Gastrocnemius medialis (tissue), 4 donors: Measurements from ENCODE around the gene SBF1. TPM values are rescaled to one million over a fixed set of nuclear protein-coding genes. Genes with fewer than 3 reads are reported as not detected.
A peak's percentile ranks its signal among the peaks of the same experiment; 100 is the strongest.

Source experiments
- ATAC-seq, 2 donors: fragments of 150-250 bp; one replicate each; pipeline ENCODE4 v1.9.1; 2016
- DNase-seq, 2 donors: peaks; one replicate each; pipeline ENCODE4 v3.0.0-alpha.2; 2019
- H3K27ac ChIP-seq, 4 donors: fragments of 200-600 bp; sonication (generic); 1 replicate in 1 of 4; 2 replicates in 3 of 4; pipeline ENCODE4 v1.5.1; 2016 to 2018; ENCODE audit warnings: mild to moderate bottlenecking in 2 of 4, moderate library complexity in 1 of 4
- H3K27me3 ChIP-seq, 3 donors: fragments of 200-600 bp; sonication (generic) in 2 of 3; 1 replicate in 1 of 3; 2 replicates in 2 of 3; pipeline versions ENCODE4 v1.5.1 to v1.6.0; 2016 to 2019; ENCODE audit warnings: mild to moderate bottlenecking in 1 of 3, moderate library complexity in 1 of 3
- H3K36me3 ChIP-seq, 2 donors: fragments of 200-600 bp; sonication (generic) in 1 of 2; one replicate each; pipeline ENCODE4 v1.5.1; 2017 to 2018
- H3K4me1 ChIP-seq, 2 donors: fragments of 200-600 bp; sonication (generic) in 1 of 2; one replicate each; pipeline ENCODE4 v1.5.1; 2016 to 2017; ENCODE audit warnings: mild to moderate bottlenecking in 2 of 2
- H3K4me3 ChIP-seq, 4 donors: fragments of 200-600 bp; sonication (generic) in 3 of 4; 1 replicate in 1 of 4; 2 replicates in 3 of 4; pipeline ENCODE4 v1.5.1; 2016 to 2019; ENCODE audit warnings: mild to moderate bottlenecking in 2 of 4
- H3K9me3 ChIP-seq, 3 donors: fragments of 200-600 bp; sonication (generic) in 2 of 3; 1 replicate in 1 of 3; 2 replicates in 2 of 3; pipeline ENCODE4 v1.5.1; 2016 to 2019
- CTCF ChIP-seq, 5 experiments: fragments of 450-650 bp in 3 of 5; fragments of 200-600 bp in 2 of 5; sonication (generic) in 2 of 5; IDR thresholded peaks in 4 of 5; conservative IDR thresholded peaks in 1 of 5; 1 replicate in 4 of 5; 2 replicates in 1 of 5; pipeline ENCODE4 v1.5.1; 2016 to 2019; ENCODE audit warnings: antibody characterized with exemption in 5 of 5, mild to moderate bottlenecking in 3 of 5, moderate library complexity in 3 of 5
- POLR2A ChIP-seq, 2 donors: fragments of 450-650 bp; IDR thresholded peaks; one replicate each; pipeline ENCODE4 v1.6.1; 2017; ENCODE audit warnings: antibody characterized with exemption in 2 of 2, mild to moderate bottlenecking in 2 of 2, moderate library complexity in 2 of 2
- in situ Hi-C, 4 donors: fragments of 200-750 bp; cut with MboI; loops; one replicate each; pipeline versions ENCODE4 v1.15.0 to v1.8.0; 2017; ENCODE audit warnings: low sequenced_read_pairs in 4 of 4
- intact Hi-C: fragments of 100-400 bp; cut with DNase I; formaldehyde crosslinking; loops from one replicate; pipeline ENCODE4 v1.15.1; 2023; ENCODE audit warnings: low total_unique reads
- total RNA-seq, 4 donors: library from RNA; depleted of rRNA; stranded (reverse); fragments of >200 nt; gene quantifications; one replicate each; pipeline versions ENCODE4 v1.1.0 to v1.2.3, GENCODE V29; 2016

SBF1 gene
- total RNA-seq, 4 donors from 2014 or later, result 50.5 to 116 (median 107) TPM

- DNase-seq (no peak), ATAC-seq (no peak)
- Histone ChIP-seq H3K4me1 (no peaks in the 10 kb centered on the region), H3K27ac (no peak overlapping the region), H3K4me3 (peak overlapping the region in 3 of 4 donors; percentile 19 to 35 (median 31)), H3K9me3 (no peaks in the 10 kb centered on the region), H3K36me3 (no peaks in the 10 kb centered on the region), H3K27me3 (peaks cover 39 to 45% (median 44%) of the 10 kb centered on the region in 3 donors)
- intact Hi-C loops (no loop called here), in situ Hi-C loops (no loop called here)
- TF ChIP-seq CTCF (IDR thresholded peaks at IDR 0.05 in 4 of 5, conservative IDR thresholded peaks at IDR 0.05 in 1 of 5), result no peak
- TF ChIP-seq POLR2A (IDR thresholded peaks at IDR 0.05), result no peak
Measured at GRCh38 chr22:50481045-50481439, 6.2 kb upstream of the SBF1 start.

- H3K4me3 ChIP-seq, result no peak overlapping the region
- no peaks in the 10 kb centered on the region for H3K36me3 ChIP-seq
- in situ Hi-C loops (no loop called here), intact Hi-C loops (no loop called here)
- DNase-seq (no peak), ATAC-seq (no peak)
- no peaks in the 10 kb centered on the region for H3K9me3 ChIP-seq
- no peak for TF ChIP-seq POLR2A (IDR thresholded peaks at IDR 0.05)
- no peak for TF ChIP-seq CTCF (IDR thresholded peaks at IDR 0.05 in 4 of 5, conservative IDR thresholded peaks at IDR 0.05 in 1 of 5)
- H3K27ac ChIP-seq, result no peak overlapping the region
- peaks cover 38 to 45% (median 39%) of the 10 kb centered on the region in 3 donors for H3K27me3 ChIP-seq
- peaks cover 3 to 5% of the 10 kb centered on the region in 2 donors for H3K4me1 ChIP-seq
Measured at GRCh38 chr22:50479721-50480120, 4.9 kb upstream of the SBF1 start.

- H3K9me3 ChIP-seq, result no peaks in the 10 kb centered on the region
- in situ Hi-C loops, result no loop called here
- H3K27ac ChIP-seq, result no peak overlapping the region
- H3K4me3 ChIP-seq, result no peak overlapping the region
- ATAC-seq (no peak), DNase-seq (no peak)
- no peak for TF ChIP-seq CTCF (IDR thresholded peaks at IDR 0.05 in 4 of 5, conservative IDR thresholded peaks at IDR 0.05 in 1 of 5)
- TF ChIP-seq POLR2A (IDR thresholded peaks at IDR 0.05), result no peak
- H3K4me1 ChIP-seq, result peaks cover 14 to 17% of the 10 kb centered on the region in 2 donors
- peaks cover 31 to 34% (median 32%) of the 10 kb centered on the region in 3 donors for H3K27me3 ChIP-seq
- intact Hi-C loops, result no loop called here
- no peaks in the 10 kb centered on the region for H3K36me3 ChIP-seq
Measured at GRCh38 chr22:50477923-50478322, 3.1 kb upstream of the SBF1 start.

- in situ Hi-C loops, result no loop called here
Measured at GRCh38 chr22:50476868-50477267, 2.0 kb upstream of the SBF1 start.

More at GRCh38 chr22:50476868-50477267, 2.0 kb upstream of the SBF1 start:
- Histone ChIP-seq H3K27me3 (peaks cover 20 to 23% (median 22%) of the 10 kb centered on the region in 3 donors), H3K9me3 (no peaks in the 10 kb centered on the region), H3K4me3 (no peak overlapping the region), H3K27ac (no peak overlapping the region), H3K4me1 (peaks cover 25 to 27% of the 10 kb centered on the region in 2 donors), H3K36me3 (no peaks in the 10 kb centered on the region)
- intact Hi-C loops, result no loop called here
- no peak for ATAC-seq
- TF ChIP-seq CTCF (IDR thresholded peaks at IDR 0.05 in 4 of 5, conservative IDR thresholded peaks at IDR 0.05 in 1 of 5), result no peak
- TF ChIP-seq POLR2A (IDR thresholded peaks at IDR 0.05), result no peak
- DNase-seq, result no peak
